Neural cell (in vitro differentiated cells): ENCODE results near the gene ABHD17B. TPM values are rescaled to one million over a fixed set of nuclear protein-coding genes. Genes with fewer than 3 reads are reported as not detected.
A peak's percentile ranks its signal among the peaks of the same experiment; 100 is the strongest.
"Not testable (repeated sequence)": the region's sequence is repeated elsewhere in the genome, so short reads cannot be mapped to it uniquely, and the experiment has no call there.

ENCODE experiments used
- H2AFZ ChIP-seq: fragments of 200-600, 300-800 bp; sonication (generic), shearing (Covaris generic); 2 replicates; pipeline ENCODE4 v1.6.0; 2014; ENCODE audit warnings: low read depth, mild to moderate bottlenecking, antibody characterized with exemption, low read length, moderate library complexity
- H3F3A ChIP-seq: fragments of 200-600 bp; shearing (Covaris generic); 2 replicates; pipeline ENCODE4 v1.6.1; 2016; ENCODE audit warnings: mild to moderate bottlenecking, moderate library complexity, mixed read lengths, antibody characterized with exemption, low read length; ENCODE audit not compliant: insufficient read depth, poor library complexity, severe bottlenecking
- H3K27ac ChIP-seq: fragments of 200-600, 300-800 bp; sonication (generic), shearing (Covaris generic); 2 replicates; pipeline ENCODE4 v1.5.1; 2014; ENCODE audit warnings: mild to moderate bottlenecking, low read length, moderate library complexity
- H3K27me3 ChIP-seq: fragments of 300-800, 200-600 bp; sonication (generic), shearing (Covaris generic); 2 replicates; pipeline ENCODE4 v1.6.0; 2014; ENCODE audit warnings: mild to moderate bottlenecking, low read depth, low read length, moderate library complexity; ENCODE audit not compliant: insufficient read depth
- H3K36me3 ChIP-seq: fragments of 300-800, 200-600 bp; sonication (generic), shearing (Covaris generic); 2 replicates; pipeline ENCODE4 v1.5.1; 2014; ENCODE audit warnings: mild to moderate bottlenecking, antibody characterized with exemption, low read length, moderate library complexity; ENCODE audit not compliant: insufficient read depth
- H3K4me2 ChIP-seq: fragments of 300-800, 200-600 bp; sonication (generic), shearing (Covaris generic); 2 replicates; pipeline ENCODE4 v1.6.0; 2014; ENCODE audit warnings: mild to moderate bottlenecking, low read length
- H3K4me3 ChIP-seq: fragments of 300-800, 200-600 bp; sonication (generic), shearing (Covaris generic); 2 replicates; pipeline ENCODE4 v1.5.1; 2014; ENCODE audit warnings: mild to moderate bottlenecking, low read length, moderate library complexity
- H3K79me2 ChIP-seq: fragments of 200-600 bp; shearing (Covaris generic); replicated peaks from 2 replicates; pipeline ENCODE4 v1.6.0; 2014; ENCODE audit warnings: mild to moderate bottlenecking, low read length, moderate library complexity; ENCODE audit not compliant: insufficient read depth
- H3K9ac ChIP-seq: fragments of 300-800, 200-600 bp; sonication (generic), shearing (Covaris generic); 2 replicates; pipeline ENCODE4 v1.6.1; 2016; ENCODE audit warnings: mild to moderate bottlenecking, low read length, mixed read lengths
- H3K9me2 ChIP-seq: fragments of 200-600 bp; shearing (Covaris generic); 2 replicates; pipeline ENCODE4 v1.6.1; 2016; ENCODE audit warnings: mild to moderate bottlenecking, low read length, mixed read lengths; ENCODE audit not compliant: insufficient read depth
- H3K9me3 ChIP-seq: fragments of 200-600, 300-800 bp; sonication (generic), shearing (Covaris generic); 2 replicates; pipeline ENCODE4 v1.6.1; 2016; ENCODE audit warnings: mild to moderate bottlenecking, mixed run types, low read length, moderate library complexity, mixed read lengths
- H4K20me1 ChIP-seq: fragments of 200-600 bp; shearing (Covaris generic); 2 replicates; pipeline ENCODE4 v1.6.1; 2016; ENCODE audit warnings: mild to moderate bottlenecking, mixed run types; ENCODE audit not compliant: insufficient read depth
- CTCF ChIP-seq: fragments of 450-650 bp; IDR thresholded peaks from 2 replicates; pipeline ENCODE4 v1.5.1; 2014; ENCODE audit warnings: antibody characterized with exemption, mild to moderate bottlenecking, moderate library complexity; ENCODE audit not compliant: poor library complexity, severe bottlenecking
- EP300 ChIP-seq: fragments of 450-650 bp; conservative IDR thresholded peaks from 2 replicates; pipeline ENCODE4 v1.6.1; 2014; ENCODE audit warnings: antibody characterized with exemption, mild to moderate bottlenecking, moderate library complexity; ENCODE audit not compliant: poor library complexity, severe bottlenecking
- EZH2 ChIP-seq: fragments of 200-600, 300-800 bp; shearing (Covaris generic), sonication (generic); IDR thresholded peaks from 2 replicates; pipeline ENCODE4 v1.6.1; 2014; ENCODE audit warnings: antibody characterized with exemption, low read length, borderline replicate concordance, mild to moderate bottlenecking; ENCODE audit not compliant: insufficient read depth, poor library complexity, severe bottlenecking
- MXI1 ChIP-seq: fragments of 450-650 bp; conservative IDR thresholded peaks from 2 replicates; pipeline ENCODE4 v1.6.1; 2014; ENCODE audit warnings: antibody characterized with exemption, mild to moderate bottlenecking; ENCODE audit not compliant: poor library complexity, severe bottlenecking
- POLR2AphosphoS5 ChIP-seq: IDR thresholded peaks from 2 replicates; pipeline ENCODE4 v1.6.1; 2012
- RAD21 ChIP-seq: fragments of 450-650 bp; conservative IDR thresholded peaks from 2 replicates; pipeline ENCODE4 v1.6.1; 2014; ENCODE audit warnings: antibody characterized with exemption, mild to moderate bottlenecking, moderate library complexity
- SMC3 ChIP-seq: fragments of 450-650 bp; conservative IDR thresholded peaks from 2 replicates; pipeline ENCODE4 v1.6.1; 2014; ENCODE audit warnings: antibody characterized with exemption, mild to moderate bottlenecking, moderate library complexity; ENCODE audit not compliant: poor library complexity
- TAF1 ChIP-seq: IDR thresholded peaks from 2 replicates; pipeline ENCODE4 v1.6.1; 2012; ENCODE audit warnings: low read depth
- polyA minus RNA-seq: library from RNA; depleted of rRNA, polyadenylated mRNA; stranded (reverse); fragments of >200 nt; gene quantifications from 2 replicates; pipeline ENCODE4 v1.2.3, GENCODE V29; 2014
- polyA plus RNA-seq: library from polyadenylated mRNA; depleted of rRNA; stranded (reverse); fragments of >200 nt; gene quantifications from 2 replicates; pipeline ENCODE4 v1.2.3, GENCODE V29; 2014
- TF ChIP-seq, protein P1 (sequence below): IDR thresholded peaks from 2 replicates; pipeline ENCODE4 v1.6.1; 2012; ENCODE audit warnings: borderline replicate concordance

Gene ABHD17B
- polyA plus RNA-seq (53.0 and 58.0 TPM in 2 replicates), polyA minus RNA-seq (103 and 104 TPM in 2 replicates)

DNA sequence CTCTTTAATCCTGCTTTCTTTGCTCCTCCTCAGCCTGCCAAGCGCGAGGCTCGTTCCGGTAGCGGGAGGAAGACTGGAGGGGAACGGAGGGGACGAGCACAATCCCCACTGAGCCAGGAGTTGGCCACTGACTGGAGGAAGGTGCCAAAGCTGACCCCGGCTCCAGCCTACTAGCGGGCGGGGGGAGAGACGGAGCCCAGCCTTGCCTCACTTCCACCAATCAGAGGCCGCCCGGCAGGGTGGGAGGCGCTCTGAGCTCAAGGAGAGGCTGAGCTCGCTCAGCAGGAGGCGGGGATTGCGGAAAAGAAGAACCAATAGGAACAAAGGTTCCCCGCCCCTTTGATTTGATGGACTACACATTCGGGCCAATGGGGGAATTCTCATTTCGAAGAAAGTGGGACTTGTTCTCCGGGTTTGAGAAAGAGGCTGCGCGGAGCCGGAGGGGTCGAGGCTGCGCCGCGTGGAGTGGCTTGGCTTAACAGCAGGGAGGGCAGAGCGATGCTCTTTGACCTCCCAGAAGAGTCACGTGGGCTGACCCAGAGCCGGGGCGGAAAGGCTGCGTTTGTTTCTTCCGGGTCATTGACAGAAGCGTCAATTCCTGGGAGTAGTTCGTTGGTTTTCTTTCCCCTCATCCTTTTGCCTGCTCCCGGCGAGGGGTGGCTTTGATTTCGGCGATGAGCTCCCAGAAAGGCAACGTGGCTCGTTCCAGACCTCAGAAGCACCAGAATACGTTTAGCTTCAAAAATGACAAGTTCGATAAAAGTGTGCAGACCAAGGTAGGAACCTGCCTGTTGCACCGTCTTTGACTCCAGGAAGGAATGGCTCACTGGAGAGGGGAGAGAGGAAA, at the start of gene ABHD17B, which contains the start of gene C9orf85:
ABHD17B (minus strand) TSS at position 133 of the 847 bp plus-strand sequence. CDS start 36,113 bp downstream, outside the sequence.
C9orf85 (plus strand) TSS at position 579 of the 847 bp plus-strand sequence; CDS start at position 675, 96 bp downstream.
- TF ChIP-seq, protein P1, sequence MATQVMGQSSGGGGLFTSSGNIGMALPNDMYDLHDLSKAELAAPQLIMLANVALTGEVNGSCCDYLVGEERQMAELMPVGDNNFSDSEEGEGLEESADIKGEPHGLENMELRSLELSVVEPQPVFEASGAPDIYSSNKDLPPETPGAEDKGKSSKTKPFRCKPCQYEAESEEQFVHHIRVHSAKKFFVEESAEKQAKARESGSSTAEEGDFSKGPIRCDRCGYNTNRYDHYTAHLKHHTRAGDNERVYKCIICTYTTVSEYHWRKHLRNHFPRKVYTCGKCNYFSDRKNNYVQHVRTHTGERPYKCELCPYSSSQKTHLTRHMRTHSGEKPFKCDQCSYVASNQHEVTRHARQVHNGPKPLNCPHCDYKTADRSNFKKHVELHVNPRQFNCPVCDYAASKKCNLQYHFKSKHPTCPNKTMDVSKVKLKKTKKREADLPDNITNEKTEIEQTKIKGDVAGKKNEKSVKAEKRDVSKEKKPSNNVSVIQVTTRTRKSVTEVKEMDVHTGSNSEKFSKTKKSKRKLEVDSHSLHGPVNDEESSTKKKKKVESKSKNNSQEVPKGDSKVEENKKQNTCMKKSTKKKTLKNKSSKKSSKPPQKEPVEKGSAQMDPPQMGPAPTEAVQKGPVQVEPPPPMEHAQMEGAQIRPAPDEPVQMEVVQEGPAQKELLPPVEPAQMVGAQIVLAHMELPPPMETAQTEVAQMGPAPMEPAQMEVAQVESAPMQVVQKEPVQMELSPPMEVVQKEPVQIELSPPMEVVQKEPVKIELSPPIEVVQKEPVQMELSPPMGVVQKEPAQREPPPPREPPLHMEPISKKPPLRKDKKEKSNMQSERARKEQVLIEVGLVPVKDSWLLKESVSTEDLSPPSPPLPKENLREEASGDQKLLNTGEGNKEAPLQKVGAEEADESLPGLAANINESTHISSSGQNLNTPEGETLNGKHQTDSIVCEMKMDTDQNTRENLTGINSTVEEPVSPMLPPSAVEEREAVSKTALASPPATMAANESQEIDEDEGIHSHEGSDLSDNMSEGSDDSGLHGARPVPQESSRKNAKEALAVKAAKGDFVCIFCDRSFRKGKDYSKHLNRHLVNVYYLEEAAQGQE = peak; percentile 91
- TF ChIP-seq EZH2 (no peak), MXI1 (peak; percentile 86), POLR2AphosphoS5 (peak; percentile 99), RAD21 (peak; percentile 40), TAF1 (peak; percentile 99), EP300 (no peak), SMC3 (no peak)

DNA sequence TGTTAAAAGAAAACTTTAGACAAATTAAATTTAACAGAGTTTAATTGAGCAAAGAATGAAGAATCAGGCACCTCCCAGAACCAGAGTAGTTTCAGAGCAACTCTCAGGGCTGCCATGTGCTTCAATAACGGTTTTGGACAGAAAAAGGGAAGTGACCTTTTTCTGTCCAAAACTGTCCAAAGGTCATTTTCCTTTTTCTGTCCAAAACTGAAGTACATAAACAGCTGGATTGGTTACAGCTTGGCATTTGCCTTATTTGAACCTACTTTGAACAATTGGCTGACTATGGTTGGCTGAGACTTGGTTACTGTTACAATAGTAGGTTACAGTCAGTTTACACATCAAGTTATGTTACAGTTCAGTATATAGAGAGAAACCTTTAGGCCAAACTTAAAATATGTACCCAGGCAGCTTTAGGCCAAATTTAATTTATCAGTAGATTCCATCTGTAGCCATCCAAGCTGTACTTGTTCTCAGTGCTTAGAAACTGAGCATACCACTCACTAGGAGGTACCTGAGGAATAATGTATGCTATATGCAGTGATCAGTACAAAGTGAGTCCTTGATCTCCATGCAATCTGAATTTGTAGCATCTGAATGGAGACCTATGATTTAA, 44.4 kb upstream of the ABHD17B start:
- no peaks in the 10 kb centered on the region for H3K79me2 ChIP-seq
- H3K9me2 ChIP-seq = no peaks in the 10 kb centered on the region
- H3K9me3 ChIP-seq = no peaks in the 10 kb centered on the region
- no peaks in the 10 kb centered on the region for H3F3A ChIP-seq
- no peaks in the 10 kb centered on the region for H3K27me3 ChIP-seq
- H2AFZ ChIP-seq = no peak overlapping the region
- no peak overlapping the region for H3K4me3 ChIP-seq
- no peaks in the 10 kb centered on the region for H3K36me3 ChIP-seq
- H3K9ac ChIP-seq = no peak overlapping the region
- no peak for TF ChIP-seq CTCF
- TF ChIP-seq POLR2AphosphoS5 = no peak
- TF ChIP-seq EP300 = no peak
- TF ChIP-seq MXI1 = no peak
- no peak overlapping the region for H3K27ac ChIP-seq
- H4K20me1 ChIP-seq = no peaks in the 10 kb centered on the region
- H3K4me2 ChIP-seq = no peak overlapping the region

More for the DNA sequence above, at the start of gene ABHD17B, which contains the start of gene C9orf85:
- H3K79me2 ChIP-seq = peaks cover 70% of the 10 kb centered on the region
- peak within 1 kb of the TSS; percentile 69 for H3K4me3 ChIP-seq
- H3K9ac ChIP-seq = peak within 1 kb of the TSS; percentile 94
- H3K9me2 ChIP-seq = no peaks in the 10 kb centered on the region
- H3K4me2 ChIP-seq = peak within 1 kb of the TSS; percentile 79
- peak within 1 kb of the TSS; percentile 31 for H2AFZ ChIP-seq
- no peaks in the 10 kb centered on the region for H3K27me3 ChIP-seq
- H4K20me1 ChIP-seq = peaks cover 3% of the 10 kb centered on the region
- H3K27ac ChIP-seq = peak within 1 kb of the TSS; percentile 88
- H3K36me3 ChIP-seq = no peaks in the 10 kb centered on the region
- no peaks in the 10 kb centered on the region for H3K9me3 ChIP-seq
- no peaks in the 10 kb centered on the region for H3F3A ChIP-seq

- H3K9me2 ChIP-seq, H3K9me3 ChIP-seq, H3K36me3 ChIP-seq, H3K9ac ChIP-seq, H3F3A ChIP-seq, H3K27me3 ChIP-seq, H3K4me2 ChIP-seq, H2AFZ ChIP-seq, H3K4me3 ChIP-seq, H3K27ac ChIP-seq, H4K20me1 ChIP-seq, H3K79me2 ChIP-seq: not testable (repeated sequence)
Measured at GRCh38 chr9:71954652-71955051, 43.7 kb upstream of the ABHD17B start.
